Naive thymus-derived CD4-positive, alpha-beta T cell (primary cell): ENCODE results near the gene MEX3C. TPM values are rescaled to one million over a fixed set of nuclear protein-coding genes. Genes with fewer than 3 reads are reported as not detected.

Experiments
- ATAC-seq: fragments of 150-1000 bp; cut with Tn5 transposase; 2 replicates; pipeline ENCODE4 v1.10.0; 2021; ENCODE audit warnings: mild to moderate bottlenecking, moderate library complexity
- CTCF ChIA-PET: fragments of 350-600 bp; sonication (Branson Sonifier 250); formaldehyde crosslinking; loops from one replicate; lab custom pipeline; 2021; ENCODE audit warnings: antibody characterized with exemption; lab: Charles Lee
- POLR2A ChIA-PET: fragments of 350-600 bp; sonication (Branson Sonifier 250); formaldehyde crosslinking; loops from one replicate; lab custom pipeline; 2021; ENCODE audit warnings: antibody characterized with exemption, inconsistent platforms; lab: Charles Lee
- DNase-seq, 9 donors: peaks; one replicate each; pipeline versions ENCODE4 v3.0.0 to v3.0.0-alpha.2; 2020 to 2022; ENCODE audit warnings: mixed read lengths in 1 of 9
- H3K27ac ChIP-seq: one replicate; pipeline ENCODE4 v1.7.0; 2013; ENCODE audit warnings: mild to moderate bottlenecking, low read depth, low read length, moderate library complexity
- H3K27me3 ChIP-seq, 2 donors: one replicate each; pipeline ENCODE4 v1.7.0; 2013; ENCODE audit warnings: low read length in 2 of 2, mild to moderate bottlenecking in 2 of 2, moderate library complexity in 2 of 2; ENCODE audit not compliant: control insufficient read depth in 2 of 2, insufficient read depth in 2 of 2
- H3K36me3 ChIP-seq, 3 experiments: 1 replicate in 2 of 3; 2 replicates in 1 of 3; pipeline ENCODE4 v1.7.0; 2013; ENCODE audit warnings: low read length in 3 of 3, mild to moderate bottlenecking in 3 of 3, moderate library complexity in 1 of 3; ENCODE audit not compliant: insufficient read depth in 3 of 3, control insufficient read depth in 2 of 3
- H3K4me1 ChIP-seq, 2 donors: one replicate each; pipeline ENCODE4 v1.7.0; 2013; ENCODE audit warnings: low read length in 2 of 2, mild to moderate bottlenecking in 2 of 2, moderate library complexity in 1 of 2; ENCODE audit not compliant: control insufficient read depth in 2 of 2, insufficient read depth in 2 of 2
- H3K4me3 ChIP-seq: 2 replicates; pipeline ENCODE4 v1.7.0; 2013; ENCODE audit warnings: mild to moderate bottlenecking, low read length
- H3K9me3 ChIP-seq, 3 experiments: 1 replicate in 2 of 3; 2 replicates in 1 of 3; pipeline ENCODE4 v1.7.0; 2013; ENCODE audit warnings: low read length in 3 of 3; ENCODE audit not compliant: control insufficient read depth in 2 of 3
- H3K27ac Mint-ChIP-seq, 9 donors: one replicate each; pipeline ENCODE4 v1.8.0; 2020 to 2022; ENCODE audit warnings: mixed read lengths in 9 of 9, mild to moderate bottlenecking in 8 of 9, moderate library complexity in 5 of 9, inconsistent platforms in 2 of 9
- H3K27me3 Mint-ChIP-seq, 5 donors: one replicate each; pipeline ENCODE4 v1.8.0; 2021 to 2022; ENCODE audit warnings: mixed read lengths in 5 of 5, mild to moderate bottlenecking in 1 of 5
- H3K36me3 Mint-ChIP-seq, 5 donors: one replicate each; pipeline ENCODE4 v1.8.0; 2020 to 2022; ENCODE audit warnings: mixed read lengths in 5 of 5, mild to moderate bottlenecking in 3 of 5, inconsistent platforms in 1 of 5
- H3K4me1 Mint-ChIP-seq, 7 donors: one replicate each; pipeline ENCODE4 v1.8.0; 2020 to 2022; ENCODE audit warnings: mixed read lengths in 7 of 7, mild to moderate bottlenecking in 3 of 7, inconsistent platforms in 1 of 7
- H3K4me3 Mint-ChIP-seq, 10 donors: one replicate each; pipeline ENCODE4 v1.8.0; 2020 to 2022; ENCODE audit warnings: mild to moderate bottlenecking in 10 of 10, mixed read lengths in 10 of 10, moderate library complexity in 6 of 10, inconsistent platforms in 2 of 10
- H3K9me3 Mint-ChIP-seq, 11 donors: one replicate each; pipeline ENCODE4 v1.8.0; 2020 to 2022; ENCODE audit warnings: mixed read lengths in 11 of 11, mild to moderate bottlenecking in 4 of 11, inconsistent platforms in 1 of 11, moderate library complexity in 1 of 11
- intact Hi-C, 2 donors: fragments of 100-400 bp; cut with micrococcal nuclease; formaldehyde crosslinking; loops; one replicate each; pipeline ENCODE4 v1.15.1; 2023
- polyA plus RNA-seq, 2 donors: library from polyadenylated mRNA; unstranded; fragments of 300-500 nt; fragmentation: Illumina TruSeq; gene quantifications; one replicate each; pipeline ENCODE4 v1.2.3, GENCODE V29; 2021
- total RNA-seq, 6 experiments: library from RNA in 5 of 6; stranded (reverse) in 5 of 6; gene quantifications; 1 replicate in 5 of 6; 2 replicates in 1 of 6; pipeline ENCODE4 v1.2.3 and lab custom pipeline; 2021 to 2026

Gene MEX3C
- total and polyA plus RNA-seq, 7 experiments from 2014 or later = 4.3 to 68.8 (median 49.9) TPM

DNA sequence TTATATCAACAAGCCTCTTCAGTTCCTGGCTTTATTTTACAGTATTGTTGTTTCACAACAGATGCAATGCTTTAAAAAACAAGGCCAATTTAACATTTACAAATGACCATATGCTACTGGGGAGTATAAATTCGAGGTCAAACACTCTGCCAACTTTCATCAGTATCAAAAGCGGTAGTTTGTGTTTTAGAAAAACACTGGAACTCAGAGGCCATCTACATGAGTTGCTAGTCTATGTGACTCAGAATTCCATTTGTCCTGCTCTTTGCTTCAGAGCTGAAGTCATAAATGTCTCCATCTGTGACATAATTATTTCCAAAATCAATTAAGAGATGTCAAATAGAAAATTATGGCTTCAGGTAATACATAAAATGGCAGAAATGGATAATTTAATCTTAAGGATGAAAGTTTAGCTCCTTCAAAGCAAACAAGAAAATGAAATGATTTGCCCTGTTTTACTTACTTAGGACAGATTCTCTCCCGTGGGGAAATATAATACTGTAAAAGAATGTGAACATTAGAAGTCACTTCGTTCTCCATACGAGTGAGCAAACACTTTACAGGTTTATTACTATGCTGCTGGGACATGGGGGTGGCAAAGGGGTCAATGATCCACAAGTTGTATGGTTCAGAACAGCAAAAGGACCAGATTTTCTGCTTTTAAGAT, 3.7 kb downstream of the MEX3C start:
- intact Hi-C loops = loop anchor here (2.0 to 10.0 kb wide), 3 partner anchors 23 to 819 kb away; partner anchors contain the start of gene SKA1 (in 1 of the 2)
- Mint-ChIP-seq H3K4me3 (peak overlapping the region; percentile 2 to 97 (median 74)), H3K27me3 (no peaks in the 10 kb centered on the region), H3K4me1 (peaks cover 37 to 68% (median 62%) of the 10 kb centered on the region in 7 donors), H3K36me3 (peaks cover 0 to 12% (median 0%) of the 10 kb centered on the region in 5 donors), H3K9me3 (peaks cover 0 to 1% (median 0%) of the 10 kb centered on the region in 11 donors), H3K27ac (peak overlapping the region in 6 of 9 donors; percentile 12 to 77 (median 40))
- Histone ChIP-seq H3K36me3 (peaks cover 0 to 4% (median 0%) of the 10 kb centered on the region in 3 experiments), H3K9me3 (no peaks in the 10 kb centered on the region), H3K4me1 (peaks cover 40 to 54% of the 10 kb centered on the region in 2 donors), H3K27me3 (no peaks in the 10 kb centered on the region), H3K4me3 (no peak overlapping the region), H3K27ac (peak overlapping the region; percentile 27)
- POLR2A ChIA-PET = interaction anchor here (0.7 to 2.7 kb wide), 4 partner anchors 29 to 163 kb away, joined by 3 to 12 read pairs (median 4); partner anchors contain the start of gene SMAD4
- no peak for ATAC-seq
- no peak for DNase-seq
- CTCF ChIA-PET = interaction anchor here (5.0 kb wide), 1 partner anchor 41 kb away, joined by 20 read pairs; no protein-coding TSS in a partner anchor

DNA sequence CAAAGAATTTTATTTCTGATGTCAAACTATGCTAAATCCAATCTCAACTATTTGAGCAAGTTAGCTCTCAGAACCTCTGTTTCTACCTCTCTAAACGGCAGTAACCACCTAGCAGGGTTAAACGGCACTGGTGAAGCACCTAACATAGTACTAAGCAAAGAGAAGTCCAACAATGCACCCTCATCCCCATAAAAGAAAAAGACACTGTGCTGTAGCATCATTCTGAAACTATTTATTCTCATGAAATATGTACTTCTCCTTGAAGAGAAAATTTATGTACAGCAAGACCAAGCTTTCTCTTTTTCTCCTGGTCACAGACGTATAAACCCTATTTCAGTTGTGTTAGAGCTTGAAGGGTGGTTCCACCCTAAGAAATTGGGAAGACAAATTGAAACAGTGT, 4.8 kb downstream of the MEX3C start:
- H3K27ac ChIP-seq = no peak overlapping the region
- Mint-ChIP-seq H3K4me1 (peaks cover 37 to 79% (median 69%) of the 10 kb centered on the region in 7 donors), H3K27ac (peak overlapping the region in 3 of 9 donors; percentile 6 to 63 (median 11)), H3K9me3 (peaks cover 0 to 1% (median 0%) of the 10 kb centered on the region in 11 donors), H3K4me3 (peak overlapping the region in 9 of 10 donors; percentile 16 to 65 (median 56)), H3K27me3 (no peaks in the 10 kb centered on the region), H3K36me3 (peaks cover 0 to 12% (median 0%) of the 10 kb centered on the region in 5 donors)
- no peaks in the 10 kb centered on the region for H3K9me3 ChIP-seq
- H3K27me3 ChIP-seq = no peaks in the 10 kb centered on the region
- H3K4me1 ChIP-seq = peaks cover 40 to 63% of the 10 kb centered on the region in 2 donors
- H3K36me3 ChIP-seq = peaks cover 0 to 4% (median 0%) of the 10 kb centered on the region in 3 experiments
- CTCF ChIA-PET = interaction anchor here (1.3 kb wide), 1 partner anchor 42 kb away, joined by 3 read pairs; no protein-coding TSS in a partner anchor
- no peak for DNase-seq
- intact Hi-C loops = loop anchor here (5.0 to 10.0 kb wide), 2 partner anchors 140 to 818 kb away; partner anchors contain the start of gene SKA1 (in 1 of the 2)
- peak overlapping the region; percentile 4 for H3K4me3 ChIP-seq
- POLR2A ChIA-PET = interaction anchor here (0.6 to 2.7 kb wide), 3 partner anchors 28 to 162 kb away, joined by 3 to 12 read pairs (median 3); partner anchors contain the start of gene SMAD4
- no peak for ATAC-seq

DNA sequence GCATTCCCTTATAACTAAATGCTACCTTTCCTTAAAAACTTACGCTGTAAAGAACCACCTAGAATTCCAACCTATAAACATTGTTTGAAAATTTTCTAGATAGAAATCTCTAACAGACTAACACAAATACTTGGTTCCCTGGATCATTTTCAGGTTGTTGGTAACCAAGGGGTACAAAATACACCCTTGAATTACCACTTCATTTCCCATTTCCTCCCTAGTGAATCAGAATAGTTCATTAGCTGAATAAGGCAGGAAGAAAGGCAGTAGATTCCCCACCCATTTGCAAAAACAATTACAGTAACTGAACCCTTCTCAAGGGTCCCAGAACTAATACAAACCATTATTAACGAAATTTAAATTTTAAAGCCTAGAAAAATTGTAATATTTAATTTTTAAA, 5.5 kb downstream of the MEX3C start:
- ChIA-PET POLR2A (interaction anchor here (0.6 to 2.7 kb wide), 3 partner anchors 9 to 162 kb away, joined by 3 to 12 read pairs (median 3); partner anchors contain the start of gene SMAD4), CTCF (interaction anchor here (1.3 kb wide), 1 partner anchor 42 kb away, joined by 3 read pairs; no protein-coding TSS in a partner anchor)
- DNase-seq = no peak
- H3K9me3 ChIP-seq = no peaks in the 10 kb centered on the region
- Mint-ChIP-seq H3K4me3 (peak overlapping the region in 5 of 10 donors; percentile 43 to 63 (median 56)), H3K27ac (no peak overlapping the region), H3K36me3 (peaks cover 0 to 13% (median 2%) of the 10 kb centered on the region in 5 donors), H3K27me3 (no peaks in the 10 kb centered on the region), H3K9me3 (peaks cover 0 to 1% (median 0%) of the 10 kb centered on the region in 11 donors), H3K4me1 (peaks cover 41 to 85% (median 76%) of the 10 kb centered on the region in 7 donors)
- intact Hi-C loops = loop anchor here (5.0 to 10.0 kb wide), 2 partner anchors 140 to 817 kb away; partner anchors contain the start of gene SKA1 (in 1 of the 2)
- no peak for ATAC-seq
- H3K4me1 ChIP-seq = peaks cover 40 to 70% of the 10 kb centered on the region in 2 donors
- peaks cover 0 to 4% (median 0%) of the 10 kb centered on the region in 3 experiments for H3K36me3 ChIP-seq
- H3K27ac ChIP-seq = no peak overlapping the region
- peak overlapping the region; percentile 10 for H3K4me3 ChIP-seq
- H3K27me3 ChIP-seq = no peaks in the 10 kb centered on the region

DNA sequence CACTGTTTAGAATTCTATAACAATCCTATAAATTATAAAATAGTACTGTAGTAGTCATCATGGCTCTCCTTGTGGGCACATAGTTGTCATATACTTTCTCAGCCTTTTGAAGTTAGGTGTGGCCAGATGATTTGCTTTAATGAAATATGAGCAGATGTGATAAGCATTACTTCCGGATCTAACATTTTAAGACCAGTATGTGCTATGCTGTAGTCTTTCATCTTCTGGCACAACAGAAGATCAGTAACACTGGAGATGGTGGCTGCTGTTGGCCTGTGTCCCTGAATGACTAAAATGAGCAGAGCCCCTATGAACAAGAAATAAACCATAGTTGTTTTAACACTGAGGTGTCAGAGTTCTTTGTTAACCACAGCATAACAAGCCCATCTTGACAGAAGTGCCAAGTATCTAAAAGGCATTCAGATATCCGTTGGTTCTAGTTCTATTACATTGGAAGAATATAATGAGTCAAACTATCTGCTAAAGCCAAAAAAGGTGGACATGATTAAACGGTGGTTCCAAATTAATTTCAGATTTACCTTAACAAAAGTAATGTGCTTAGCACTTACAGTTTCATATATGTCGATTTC, 6.3 kb downstream of the MEX3C start:
- no peaks in the 10 kb centered on the region for H3K27me3 Mint-ChIP-seq
- CTCF ChIA-PET = no interaction called here
- H3K27ac ChIP-seq = no peak overlapping the region

DNA sequence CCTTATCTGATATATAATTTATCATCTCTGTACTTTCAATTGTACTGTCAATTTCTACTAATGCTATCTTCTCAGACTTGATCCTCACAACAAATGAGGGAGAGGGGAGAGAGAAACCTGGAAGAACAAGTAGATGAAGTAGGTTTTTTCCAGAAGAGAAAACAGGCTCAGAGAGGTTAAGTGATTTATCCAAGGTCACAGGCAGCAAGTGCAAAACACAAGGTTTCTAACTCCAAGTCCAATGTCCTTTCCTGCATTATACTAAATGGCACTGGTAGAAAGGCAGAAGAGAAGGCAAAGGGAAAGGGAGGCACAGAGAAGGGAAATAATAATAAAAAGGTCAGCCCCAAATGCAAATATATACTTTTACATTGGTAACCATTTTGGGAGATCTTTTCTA, 7.5 kb downstream of the MEX3C start:
- Mint-ChIP-seq H3K27ac (peak overlapping the region in 2 of 9 donors; percentile 47 to 66), H3K9me3 (no peaks in the 10 kb centered on the region), H3K4me1 (peaks cover 50 to 93% (median 85%) of the 10 kb centered on the region in 7 donors), H3K27me3 (no peaks in the 10 kb centered on the region), H3K4me3 (peak overlapping the region in 6 of 10 donors; percentile 5 to 57 (median 41)), H3K36me3 (peaks cover 0 to 26% (median 12%) of the 10 kb centered on the region in 5 donors)
- POLR2A ChIA-PET = no interaction called here
- H3K9me3 ChIP-seq = no peaks in the 10 kb centered on the region
- no peak overlapping the region for H3K27ac ChIP-seq
- no peak for DNase-seq
- no peaks in the 10 kb centered on the region for H3K27me3 ChIP-seq
- H3K36me3 ChIP-seq = peaks cover 0 to 4% (median 0%) of the 10 kb centered on the region in 3 experiments
- CTCF ChIA-PET = interaction anchor here (1.3 kb wide), 1 partner anchor 38 kb away, joined by 3 read pairs; no protein-coding TSS in a partner anchor
- ATAC-seq = no peak
- H3K4me3 ChIP-seq = no peak overlapping the region
- intact Hi-C loops = loop anchor here (5.0 to 10.0 kb wide), 2 partner anchors 138 to 815 kb away; partner anchors contain the start of gene SKA1 (in 1 of the 2)
- H3K4me1 ChIP-seq = peaks cover 38 to 78% of the 10 kb centered on the region in 2 donors

More for the DNA sequence above, 6.3 kb downstream of the MEX3C start:
- Histone ChIP-seq H3K4me1 (peaks cover 40 to 77% of the 10 kb centered on the region in 2 donors), H3K4me3 (no peak overlapping the region), H3K9me3 (no peaks in the 10 kb centered on the region), H3K27me3 (no peaks in the 10 kb centered on the region), H3K36me3 (peaks cover 0 to 3% (median 0%) of the 10 kb centered on the region in 3 experiments)
- Mint-ChIP-seq H3K36me3 (peaks cover 0 to 20% (median 4%) of the 10 kb centered on the region in 5 donors), H3K4me3 (peak overlapping the region in 9 of 10 donors; percentile 18 to 71 (median 46)), H3K9me3 (peaks cover 0 to 1% (median 0%) of the 10 kb centered on the region in 11 donors), H3K27ac (peak overlapping the region in 5 of 9 donors; percentile 18 to 79 (median 47)), H3K4me1 (peaks cover 47 to 93% (median 84%) of the 10 kb centered on the region in 7 donors)
- intact Hi-C loops = loop anchor here (1.0 to 10.0 kb wide), 3 partner anchors 8 to 816 kb away; partner anchors contain the start of gene SKA1 (in 1 of the 2)
- POLR2A ChIA-PET = interaction anchor here (1.0 kb wide), 1 partner anchor 10 kb away, joined by 3 read pairs; no protein-coding TSS in a partner anchor
- peak; percentile 72 for ATAC-seq
- peak in 2 of 9 donors; percentile 9 to 11 for DNase-seq
